ENCODE data around the gene ST3GAL3. TPM values are rescaled to one million over a fixed set of nuclear protein-coding genes. Genes with fewer than 3 reads are reported as not detected.

Gene ST3GAL3
- total RNA-seq, 1 experiment from 2014 or later: 8.3 TPM

- no peak overlapping the region for H3K4me2 ChIP-seq (ENCODE audit: insufficient read depth, insufficient read length, low read length)
- TF ChIP-seq CTCF (conservative IDR thresholded peaks at IDR 0.05): no peak
- H3K79me2 ChIP-seq (ENCODE audit: insufficient read depth, low read length): no peaks in the 10 kb centered on the region
- H3K9me3 ChIP-seq (ENCODE audit: control insufficient read depth, low read depth, low read length): no peaks in the 10 kb centered on the region
- H4K91ac ChIP-seq (ENCODE audit: insufficient read length, low read depth, low read length): no peak overlapping the region
- Mint-ChIP-seq H3K4me1 (peaks cover 15 to 17% of the 10 kb centered on the region in 2 experiments), H3K4me3 (no peak overlapping the region), H3K27me3 (ENCODE audit: low read depth) (no peaks in the 10 kb centered on the region), H3K36me3 (ENCODE audit: insufficient read depth in 1 of 3, low read depth in 3 of 3) (peaks cover 9 to 22% (median 10%) of the 10 kb centered on the region in 3 experiments; a peak in 6 of 7 replicates), H3K9me3 (peaks cover 13 to 14% of the 10 kb centered on the region in 2 experiments; a peak in 4 of 5 replicates), H3K27ac (no peak overlapping the region; a peak in 1 of 7 replicates)
- H2AK5ac ChIP-seq (ENCODE audit: insufficient read length, low read length): no peak overlapping the region
- H3K9ac ChIP-seq (ENCODE audit: extremely low read depth, insufficient read length, low read length): no peak overlapping the region
- no peak overlapping the region for H2BK5ac ChIP-seq (ENCODE audit: insufficient read length, low read length)
- H2BK120ac ChIP-seq (ENCODE audit: low read depth, low read length, poor library complexity, severe bottlenecking): no peak overlapping the region
- WGBS (ENCODE audit: extremely low coverage, insufficient read length, low lambda C conversion rate): no CpG with 5 or more reads among the region's 2 CpGs
- H2AFZ ChIP-seq (ENCODE audit: low read length): no peak overlapping the region
- no peak for DNase-seq
- no peak overlapping the region for H3K18ac ChIP-seq (ENCODE audit: insufficient read length, low read depth, low read length)
- no peak overlapping the region for H3K27ac ChIP-seq (ENCODE audit: insufficient read length, low read depth, low read length)
- no peaks in the 10 kb centered on the region for H4K20me1 ChIP-seq (ENCODE audit: control insufficient read depth, insufficient read depth, insufficient read length)
- no peak overlapping the region for H2BK12ac ChIP-seq (ENCODE audit: insufficient read length, low read depth, low read length)
- H4K8ac ChIP-seq (replicated peaks; ENCODE audit: insufficient read length, low read depth, low read length): no peak overlapping the region
- no peaks in the 10 kb centered on the region for H3K27me3 ChIP-seq (ENCODE audit: insufficient read depth, low read length)
- H3K14ac ChIP-seq (ENCODE audit: insufficient read depth, low read length): no peak overlapping the region
- H3K4me1 ChIP-seq (ENCODE audit: insufficient read depth, low read length): no peaks in the 10 kb centered on the region
- no peak overlapping the region for H2BK15ac ChIP-seq (ENCODE audit: low read depth, low read length)
- H3K23ac ChIP-seq (ENCODE audit: insufficient read length, low read depth, low read length): no peak overlapping the region
- no peak overlapping the region for H3K4ac ChIP-seq (ENCODE audit: low read depth, low read length)
- H3T11ph ChIP-seq (ENCODE audit: low read length): no peak overlapping the region
- no peaks in the 10 kb centered on the region for H3K23me2 ChIP-seq (ENCODE audit: insufficient read length, low read depth, low read length, poor library complexity, severe bottlenecking)
- no peak overlapping the region for H2BK20ac ChIP-seq (ENCODE audit: low read depth, low read length, poor library complexity, severe bottlenecking)
- no peak overlapping the region for H4K5ac ChIP-seq (ENCODE audit: insufficient read length, low read depth, low read length)
- no peak overlapping the region for H3K56ac ChIP-seq (ENCODE audit: insufficient read length, low read depth, low read length)
- H3K79me1 ChIP-seq (ENCODE audit: insufficient read depth, low read depth, low read length, poor library complexity, severe bottlenecking): no peaks in the 10 kb centered on the region
These were observed 74.2 kb downstream of the ST3GAL3 start for GRCh38 chr1:43781574-43781973.
